Common myeloid progenitor, CD34-positive (primary cell): Measurements from ENCODE around the gene RAPGEF3.

Experiments
- CTCF ChIA-PET: fragments of 350-600 bp; sonication (Branson Sonifier 250); formaldehyde crosslinking; loops from one replicate; lab custom pipeline; 2021; ENCODE audit warnings: antibody characterized with exemption; lab: Charles Lee
- POLR2A ChIA-PET: fragments of 350-600 bp; sonication (Branson Sonifier 250); formaldehyde crosslinking; loops from one replicate; lab custom pipeline; 2021; ENCODE audit warnings: antibody characterized with exemption; lab: Charles Lee
- DNase-seq, 3 donors: peaks; one replicate each; pipeline versions ENCODE4 v3.0.0 to v3.0.0-alpha.2; 2013
- H3K27ac ChIP-seq, 2 experiments: 1 replicate in 1 of 2; 2 replicates in 1 of 2; pipeline ENCODE4 v1.7.0; 2013; ENCODE audit warnings: inconsistent platforms in 2 of 2, low read length in 2 of 2, mild to moderate bottlenecking in 2 of 2, low read depth in 1 of 2, moderate library complexity in 1 of 2; ENCODE audit not compliant: severe bottlenecking in 2 of 2, insufficient read depth in 1 of 2, poor library complexity in 1 of 2
- H3K27me3 ChIP-seq, 5 experiments: replicated peaks in 2 of 5; 1 replicate in 3 of 5; 2 replicates in 2 of 5; pipeline versions ENCODE4 v1.6.1 to v1.7.0; 2013; ENCODE audit warnings: low read length in 4 of 5, mild to moderate bottlenecking in 2 of 5, moderate library complexity in 2 of 5, inconsistent platforms in 1 of 5; ENCODE audit not compliant: insufficient read depth in 5 of 5, control insufficient read depth in 4 of 5
- H3K36me3 ChIP-seq, 4 experiments: 1 replicate in 2 of 4; 2 replicates in 2 of 4; pipeline versions ENCODE4 v1.6.1 to v1.7.0; 2013; ENCODE audit warnings: low read length in 3 of 4, control low read depth in 1 of 4, mild to moderate bottlenecking in 1 of 4; ENCODE audit not compliant: control insufficient read depth in 4 of 4, insufficient read depth in 4 of 4
- H3K4me1 ChIP-seq, 4 experiments: 1 replicate in 3 of 4; 2 replicates in 1 of 4; pipeline versions ENCODE4 v1.6.1 to v1.7.1; 2013; ENCODE audit warnings: low read length in 3 of 4, mild to moderate bottlenecking in 3 of 4, control low read depth in 1 of 4, inconsistent platforms in 1 of 4, moderate library complexity in 1 of 4; ENCODE audit not compliant: control insufficient read depth in 4 of 4, insufficient read depth in 4 of 4; ENCODE audit errors: control extremely low read depth in 1 of 4
- H3K4me3 ChIP-seq, 7 experiments: 1 replicate in 4 of 7; 2 replicates in 3 of 7; pipeline versions ENCODE4 v1.5.1 to v1.7.0; 2013; ENCODE audit warnings: mild to moderate bottlenecking in 7 of 7, low read length in 6 of 7, moderate library complexity in 6 of 7, inconsistent platforms in 2 of 7, low read depth in 2 of 7, control low read depth in 1 of 7; ENCODE audit not compliant: insufficient read depth in 4 of 7, control insufficient read depth in 1 of 7; ENCODE audit errors: extremely low read depth in 1 of 7
- H3K9me3 ChIP-seq, 5 experiments: 1 replicate in 4 of 5; 2 replicates in 1 of 5; pipeline versions ENCODE4 v1.6.1 to v1.7.1; 2013; ENCODE audit warnings: low read length in 4 of 5, mild to moderate bottlenecking in 2 of 5, inconsistent platforms in 1 of 5, low read depth in 1 of 5, moderate library complexity in 1 of 5; ENCODE audit not compliant: control insufficient read depth in 4 of 5, insufficient read depth in 2 of 5; ENCODE audit errors: control extremely low read depth in 1 of 5
- WGBS: methylation state at CpG from one replicate; pipeline ENCODE4 v1.1.5; 2013; ENCODE audit not compliant: insufficient coverage; 5-methylcytosine and 5-hydroxymethylcytosine counted together

The RAPGEF3 gene

DNA sequence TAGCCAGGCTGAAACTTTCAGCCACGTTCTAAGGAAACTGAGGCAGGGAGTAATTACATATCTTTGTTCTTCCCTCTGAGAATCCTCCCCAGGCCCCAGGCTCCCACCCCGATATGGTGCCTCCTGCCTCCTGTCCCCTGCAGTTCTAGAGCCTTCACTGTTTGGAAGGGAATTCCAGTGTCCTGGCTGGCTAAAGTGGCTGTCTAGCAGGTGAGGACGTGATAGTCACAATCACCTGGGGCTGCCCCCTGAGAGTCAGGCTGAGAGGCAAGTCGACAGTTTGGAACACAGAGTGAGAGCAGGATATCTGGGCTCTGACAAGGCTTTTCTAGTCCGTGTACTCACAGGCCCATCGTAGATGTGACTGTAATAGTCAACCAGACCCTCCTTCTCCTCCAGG is 46.5 kb downstream of the RAPGEF3 start:
- 97% methylated on average over 5 of the region's 6 CpGs for WGBS
- no peaks in the 10 kb centered on the region for H3K27me3 ChIP-seq
- H3K4me1 ChIP-seq: peaks cover 24 to 51% (median 42%) of the 10 kb centered on the region in 4 experiments
- H3K27ac ChIP-seq: no peak overlapping the region
- no peaks in the 10 kb centered on the region for H3K36me3 ChIP-seq
- no peaks in the 10 kb centered on the region for H3K9me3 ChIP-seq
- POLR2A ChIA-PET: no interaction called here
- DNase-seq: no peak
- H3K4me3 ChIP-seq: no peak overlapping the region
- CTCF ChIA-PET: interaction anchor here (8.0 to 23.2 kb wide), 4 partner anchors 28 to 123 kb away, joined by 109 to 664 read pairs (median 196); partner anchors contain the start of genes RAPGEF3 and SLC48A1

GRCh38 chr12:47711448-47711847 is 47.2 kb downstream of the RAPGEF3 start:
- 94% methylated on average over 5 of the region's 5 CpGs for WGBS
- H3K4me1 ChIP-seq: peaks cover 28 to 49% (median 42%) of the 10 kb centered on the region in 4 experiments
- DNase-seq: no peak

DNA sequence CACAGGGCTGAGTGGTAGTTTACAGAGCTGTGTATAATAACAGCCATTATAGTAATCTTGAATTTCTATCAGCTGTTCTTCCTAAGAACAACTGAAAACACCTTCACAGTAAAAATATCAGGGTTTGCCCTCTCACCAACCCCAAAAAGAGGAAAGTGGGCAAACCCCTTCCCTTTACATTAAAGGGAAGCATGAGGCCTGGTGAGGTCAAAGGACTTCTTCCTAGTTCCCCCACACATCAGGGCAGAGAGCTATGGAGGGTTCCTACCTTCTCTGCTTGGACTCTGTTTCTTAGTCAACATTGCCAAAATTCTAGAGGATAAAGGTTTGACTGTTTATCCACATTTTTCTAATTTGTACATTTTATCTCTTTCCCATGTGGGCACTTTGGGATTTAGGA is 48.4 kb downstream of the RAPGEF3 start:
- ChIA-PET POLR2A (no interaction called here), CTCF (interaction anchor here (0.6 to 23.2 kb wide), 9 partner anchors 26 to 1643 kb away, joined by 3 to 664 read pairs (median 6); partner anchors contain the start of gene SLC48A1)
- Histone ChIP-seq H3K9me3 (no peaks in the 10 kb centered on the region), H3K27ac (no peak overlapping the region), H3K4me3 (no peak overlapping the region), H3K36me3 (no peaks in the 10 kb centered on the region), H3K27me3 (no peaks in the 10 kb centered on the region), H3K4me1 (peaks cover 32 to 49% (median 40%) of the 10 kb centered on the region in 4 experiments)
- no peak for DNase-seq

More at GRCh38 chr12:47711448-47711847, 47.2 kb downstream of the RAPGEF3 start:
- H3K36me3 ChIP-seq: no peaks in the 10 kb centered on the region
- ChIA-PET POLR2A (no interaction called here), CTCF (interaction anchor here (0.7 to 23.2 kb wide), 9 partner anchors 12 to 124 kb away, joined by 3 to 664 read pairs (median 6); partner anchors contain the start of gene SLC48A1)
- no peak overlapping the region for H3K4me3 ChIP-seq
- no peaks in the 10 kb centered on the region for H3K9me3 ChIP-seq
- H3K27ac ChIP-seq: no peak overlapping the region
- H3K27me3 ChIP-seq: no peaks in the 10 kb centered on the region

DNA sequence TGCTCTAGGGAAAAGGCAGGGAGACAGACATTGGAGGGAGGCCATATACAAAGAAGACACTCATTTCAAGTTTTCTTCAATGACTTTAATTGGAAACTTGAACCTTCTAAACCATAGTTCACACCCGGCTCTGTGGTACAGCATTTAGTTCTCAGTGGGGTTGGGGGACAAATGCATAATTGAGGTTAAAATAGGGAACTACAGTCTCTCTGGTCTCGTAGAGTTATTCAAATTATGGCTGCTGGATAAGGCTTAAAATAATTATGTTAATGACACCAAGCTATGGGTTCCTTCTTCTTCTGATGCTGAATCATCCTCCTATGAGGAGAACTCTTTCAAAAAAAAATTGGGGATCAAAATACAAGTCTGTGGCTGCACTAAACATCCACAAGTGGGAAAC is 49.0 kb downstream of the RAPGEF3 start:
- CTCF ChIA-PET: interaction anchor here (0.6 to 23.2 kb wide), 7 partner anchors 33 to 1642 kb away, joined by 3 to 664 read pairs (median 10); partner anchors contain the start of gene SLC48A1
- Histone ChIP-seq H3K4me3 (peak overlapping the region in 1 of 7 experiments; percentile 10), H3K4me1 (peaks cover 36 to 55% (median 45%) of the 10 kb centered on the region in 4 experiments), H3K27me3 (no peaks in the 10 kb centered on the region), H3K9me3 (no peaks in the 10 kb centered on the region), H3K36me3 (no peaks in the 10 kb centered on the region), H3K27ac (no peak overlapping the region)
- no CpG with 5 or more reads among the region's 2 CpGs for WGBS
- POLR2A ChIA-PET: no interaction called here
- DNase-seq: peak in 2 of 3 donors; percentile 44 to 54

GRCh38 chr12:47709237-47709636 is 49.4 kb downstream of the RAPGEF3 start:
- no peaks in the 10 kb centered on the region for H3K27me3 ChIP-seq
- H3K4me3 ChIP-seq: peak overlapping the region in 2 of 7 experiments; percentile 10 to 33
- POLR2A ChIA-PET: no interaction called here
- peaks cover 36 to 58% (median 47%) of the 10 kb centered on the region in 4 experiments for H3K4me1 ChIP-seq
- 100% methylated on average over 1 of the region's 4 CpGs for WGBS
- peak in 1 of 3 donors; percentile 13 for DNase-seq
- no peak overlapping the region for H3K27ac ChIP-seq
- no peaks in the 10 kb centered on the region for H3K9me3 ChIP-seq
- CTCF ChIA-PET: interaction anchor here (1.5 to 23.2 kb wide), 5 partner anchors 33 to 126 kb away, joined by 5 to 664 read pairs (median 16); partner anchors contain the start of gene SLC48A1
- H3K36me3 ChIP-seq: no peaks in the 10 kb centered on the region

DNA sequence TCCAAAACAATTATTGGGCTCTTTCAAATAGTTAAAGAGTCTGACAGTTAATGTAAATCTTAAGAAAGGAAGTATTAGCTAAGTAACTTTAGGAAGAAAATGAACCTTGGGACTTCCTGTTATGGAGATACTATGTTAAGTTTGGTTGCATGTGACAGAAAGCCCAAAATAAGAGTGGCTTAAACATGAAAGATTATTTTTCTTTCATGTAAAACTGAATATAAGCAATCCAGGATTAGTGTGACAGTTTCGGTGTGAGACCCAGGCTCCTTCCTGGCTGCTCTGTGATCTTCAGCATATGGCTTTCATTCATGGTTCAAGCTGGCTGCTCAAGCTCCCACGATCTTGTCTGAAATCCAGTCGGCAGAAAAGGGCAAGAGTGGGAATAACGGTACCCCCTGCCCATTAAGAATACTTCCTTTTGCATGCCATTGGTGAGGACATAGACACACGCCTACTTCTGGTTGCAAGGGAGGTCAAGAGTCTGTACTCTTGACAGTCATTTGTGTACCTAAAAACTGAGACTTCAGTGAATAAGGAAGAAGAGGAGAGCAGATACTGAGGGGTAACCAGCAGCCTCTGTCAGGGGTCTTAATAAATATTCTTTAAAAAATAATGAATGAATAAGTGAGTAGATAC is 50.7 kb downstream of the RAPGEF3 start:
- peak in 2 of 3 donors; percentile 13 to 24 for DNase-seq
- no peaks in the 10 kb centered on the region for H3K36me3 ChIP-seq
- H3K9me3 ChIP-seq: no peaks in the 10 kb centered on the region
- H3K4me1 ChIP-seq: peaks cover 36 to 58% (median 47%) of the 10 kb centered on the region in 4 experiments
- 41% methylated on average over 5 of the region's 5 CpGs for WGBS
- ChIA-PET CTCF (interaction anchor here (0.8 to 23.2 kb wide), 12 partner anchors 8 to 133 kb away, joined by 3 to 664 read pairs (median 4); partner anchors contain the start of gene SLC48A1), POLR2A (no interaction called here)
- no peaks in the 10 kb centered on the region for H3K27me3 ChIP-seq
- peak overlapping the region in 3 of 7 experiments; percentile 49 to 88 (median 80) for H3K4me3 ChIP-seq
- H3K27ac ChIP-seq: peak overlapping the region in 1 of 2 experiments; percentile 91

DNA sequence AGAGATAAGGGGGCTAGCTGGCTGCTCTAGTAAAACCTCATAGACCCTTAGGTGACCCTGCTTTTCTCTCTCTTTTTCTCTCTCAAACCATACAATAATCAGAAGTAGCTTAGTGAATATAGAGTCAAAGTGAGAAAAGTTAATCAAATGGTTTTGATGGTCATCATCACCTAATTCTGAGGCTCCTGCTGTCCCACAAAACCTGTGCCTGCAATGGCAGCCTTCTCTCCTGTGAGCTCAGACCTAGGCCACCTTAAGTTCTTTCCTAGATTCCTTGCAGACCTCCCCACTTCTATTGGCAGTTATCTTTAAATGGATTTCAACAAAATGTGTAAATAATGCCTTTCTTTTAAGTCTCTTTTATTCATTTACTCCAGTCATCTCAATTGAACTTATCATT is 51.3 kb downstream of the RAPGEF3 start:
- no peaks in the 10 kb centered on the region for H3K9me3 ChIP-seq
- no peaks in the 10 kb centered on the region for H3K27me3 ChIP-seq
- no peak for DNase-seq
- H3K4me3 ChIP-seq: peak overlapping the region in 3 of 7 experiments; percentile 56 to 88 (median 80)
- ChIA-PET CTCF (interaction anchor here (0.7 to 23.2 kb wide), 13 partner anchors 9 to 134 kb away, joined by 3 to 664 read pairs (median 4); partner anchors contain the start of gene SLC48A1), POLR2A (no interaction called here)
- H3K27ac ChIP-seq: peak overlapping the region in 1 of 2 experiments; percentile 91
- H3K4me1 ChIP-seq: peaks cover 36 to 58% (median 47%) of the 10 kb centered on the region in 4 experiments
- peaks cover 0 to 3% (median 0%) of the 10 kb centered on the region in 4 experiments for H3K36me3 ChIP-seq
